ENCODE data around the gene IREB2.
"Not testable (repeated sequence)": the region's sequence is repeated elsewhere in the genome, so short reads cannot be mapped to it uniquely, and the experiment has no call there.

The IREB2 gene

GRCh38 chr15:78434711-78435110 is 3.3 kb upstream of the IREB2 start:
- DNase-seq (ENCODE audit: low read depth): not testable (repeated sequence)

- DNase-seq (ENCODE audit: low read depth): no peak
Measured at GRCh38 chr15:78437107-78437761, 782 bp upstream of the IREB2 start.

DNA sequence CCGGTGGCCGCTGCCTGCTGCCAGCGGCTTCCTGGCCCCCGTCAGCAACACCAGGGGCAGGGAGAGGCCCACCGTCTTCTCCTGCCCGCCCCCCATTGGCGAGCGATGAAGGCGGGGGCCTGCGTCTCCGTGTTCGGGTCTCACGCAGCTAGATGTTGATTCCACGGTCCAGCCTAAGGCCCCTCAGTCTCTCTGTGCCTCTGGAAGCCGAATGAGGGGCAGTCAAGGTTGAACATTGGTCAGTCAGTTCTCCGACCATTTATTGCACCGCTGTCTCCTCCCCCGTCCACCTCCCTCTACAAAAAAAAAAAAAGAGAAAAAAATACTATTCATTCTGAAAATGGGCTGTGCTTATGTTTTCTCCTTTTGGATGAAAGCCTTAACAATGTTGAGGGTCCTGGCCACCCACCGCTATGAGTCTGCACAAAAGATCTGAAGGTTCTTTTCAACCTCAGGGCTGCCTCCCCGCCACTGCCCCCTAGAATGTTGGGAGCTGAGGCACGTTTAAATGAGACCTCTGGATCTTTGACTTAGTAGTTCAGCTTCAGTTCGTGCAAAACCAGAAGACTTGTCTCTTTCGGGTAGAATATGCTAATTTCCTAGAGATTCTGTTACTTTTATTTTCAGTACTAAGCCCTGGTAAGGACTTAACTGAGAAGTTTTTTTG is 736 bp downstream of the IREB2 start:
- peak; percentile 4 for DNase-seq (ENCODE audit: low read depth)

DNA sequence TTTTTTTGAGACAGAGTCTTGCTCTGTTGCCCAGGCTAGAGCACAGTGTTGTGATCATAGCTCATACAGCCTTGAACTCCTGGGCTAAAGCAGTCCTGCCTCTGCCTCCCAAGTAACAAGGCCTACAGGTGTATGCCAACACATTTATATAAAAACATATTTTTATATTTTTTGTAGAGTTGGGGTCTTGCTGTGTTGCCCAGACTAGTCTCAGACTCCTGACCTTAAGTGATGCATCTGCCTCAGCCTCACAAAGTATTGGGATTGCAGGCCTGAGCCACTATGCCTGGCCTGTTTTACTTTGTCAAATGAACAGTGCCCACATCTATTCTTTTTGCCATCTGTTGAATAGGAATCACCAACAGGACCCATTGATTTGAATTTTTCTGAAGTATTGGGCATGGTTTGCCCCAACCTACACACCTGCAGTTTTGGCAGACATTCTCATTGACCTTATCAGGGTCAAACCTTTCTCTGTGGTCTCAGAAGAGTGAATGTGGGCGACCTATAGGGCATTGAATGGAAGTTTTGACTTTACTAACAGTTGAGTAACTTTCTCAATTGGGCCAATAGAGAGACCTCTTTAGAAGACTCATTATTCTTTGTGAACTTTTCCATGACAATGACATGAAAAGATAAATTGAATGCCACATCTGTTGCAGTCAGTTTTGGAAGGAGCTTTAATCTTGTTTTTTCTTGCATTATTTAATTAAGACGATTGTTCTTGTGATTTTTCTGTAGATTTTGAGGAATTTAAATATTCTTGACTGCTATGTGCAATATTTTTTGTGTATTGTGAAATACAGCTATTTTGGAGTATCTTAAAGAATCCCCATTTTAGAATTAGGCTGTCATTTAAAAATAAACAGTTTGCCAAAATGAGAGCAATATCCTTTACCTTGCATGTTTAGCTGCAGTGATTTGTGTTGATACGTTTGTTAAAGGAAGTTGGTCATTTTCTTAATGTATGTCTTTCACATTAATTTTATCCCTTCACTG is 2.7 kb downstream of the IREB2 start:
- DNase-seq (ENCODE audit: low read depth): no peak

DNA sequence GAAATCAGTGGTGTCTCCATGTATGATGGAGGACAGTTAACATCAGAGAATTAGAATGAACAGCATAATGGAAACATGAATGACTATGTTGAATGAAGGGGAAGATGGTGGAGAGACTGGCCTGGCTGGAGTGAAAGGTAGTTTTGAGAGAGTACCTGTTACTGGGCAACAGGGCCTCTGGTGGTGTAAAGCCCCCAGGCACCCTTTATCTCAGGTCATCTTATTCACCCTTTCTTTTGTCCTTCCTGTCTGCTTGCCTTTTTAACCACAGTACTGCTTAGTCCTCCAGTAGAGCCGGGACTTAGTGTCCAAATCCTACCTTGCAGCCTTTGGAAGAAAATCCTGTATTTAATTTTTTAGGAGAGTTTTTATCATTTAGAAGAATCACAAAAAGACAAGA is 6.2 kb downstream of the IREB2 start:
- no peak for DNase-seq (ENCODE audit: low read depth)

GRCh38 chr15:78445875-78446274 is 7.9 kb downstream of the IREB2 start:
- DNase-seq (ENCODE audit: low read depth): no peak

DNA sequence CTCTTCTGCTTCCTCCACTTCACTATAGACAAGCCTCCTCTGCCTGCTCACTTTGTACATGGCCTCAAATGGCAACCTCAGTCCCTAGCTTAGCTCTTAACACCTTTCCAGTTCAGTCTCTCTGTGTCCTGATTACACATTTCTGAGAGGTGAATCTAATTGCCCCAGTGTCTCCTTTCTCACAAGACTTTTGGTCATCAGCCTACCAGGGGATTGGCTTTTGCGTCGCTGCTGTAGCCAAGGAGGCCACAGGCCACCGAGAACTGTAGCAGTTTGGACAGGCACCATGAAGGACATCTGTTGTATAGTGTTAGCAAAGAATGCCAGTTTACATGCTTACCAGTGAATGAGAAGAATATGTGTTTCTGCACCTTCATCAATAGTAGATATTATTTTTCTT is 8.5 kb downstream of the IREB2 start:
- no peak for DNase-seq (ENCODE audit: low read depth)

GRCh38 chr15:78448441-78449219 is 10.6 kb downstream of the IREB2 start:
- DNase-seq (ENCODE audit: low read depth): no peak

DNA sequence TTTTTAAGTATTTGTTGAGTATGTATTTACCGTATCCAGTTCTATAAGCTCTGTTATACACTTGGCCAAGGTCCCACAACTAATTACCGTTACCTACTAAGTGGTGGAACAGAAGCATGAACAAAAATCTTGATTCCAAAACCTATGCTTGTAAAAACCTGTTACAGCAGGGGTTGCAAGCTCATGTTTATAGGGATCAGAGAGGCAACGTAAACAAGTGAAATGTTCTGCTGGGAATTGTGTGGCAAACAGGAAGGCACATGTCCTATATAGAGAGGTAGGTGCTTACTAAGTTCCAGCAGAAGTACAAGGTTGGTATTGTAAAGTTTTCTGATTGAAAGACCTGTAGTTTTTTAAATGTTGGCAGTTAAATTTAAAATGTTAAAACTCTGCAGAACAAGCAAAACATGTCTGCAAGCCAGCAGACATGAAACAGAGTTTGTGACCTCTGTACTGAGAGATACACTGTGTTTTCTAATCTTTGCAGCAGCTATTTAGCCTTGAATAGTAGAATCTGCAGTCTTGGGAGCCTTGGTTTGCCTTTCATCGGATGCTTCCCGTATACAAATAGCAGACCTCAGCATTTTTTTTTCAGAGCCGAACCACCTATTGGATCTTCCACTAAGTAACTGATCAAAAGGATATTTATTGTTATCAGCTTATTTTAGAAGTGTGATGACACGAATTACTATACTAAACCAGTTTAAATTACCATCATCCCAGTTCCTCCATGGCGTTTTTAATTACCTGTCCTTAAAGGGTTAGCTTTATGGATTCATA is 11.4 kb downstream of the IREB2 start:
- DNase-seq (ENCODE audit: low read depth): no peak

GRCh38 chr15:78450285-78450858 is 12.4 kb downstream of the IREB2 start:
- no peak for DNase-seq (ENCODE audit: low read depth)

DNA sequence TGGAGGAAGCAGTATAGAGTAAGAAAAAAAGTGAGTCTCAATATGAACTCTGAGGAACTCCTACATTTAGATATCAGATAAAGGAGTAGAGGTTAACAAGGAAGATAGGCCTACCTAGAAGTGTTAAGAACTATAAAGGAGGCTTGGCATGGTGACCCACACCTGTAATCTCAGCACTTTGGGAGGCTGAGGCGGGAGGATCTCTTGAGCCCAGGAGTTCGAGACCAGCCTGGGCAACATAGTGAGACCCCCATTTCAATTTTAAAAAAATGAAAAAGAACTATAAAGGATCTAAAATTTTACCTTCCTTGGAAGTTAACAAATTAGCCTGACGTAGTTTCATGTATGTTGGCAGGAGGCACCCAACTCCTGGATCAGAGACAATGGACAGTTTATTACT is 14.5 kb downstream of the IREB2 start:
- no peak for DNase-seq (ENCODE audit: low read depth)

DNA sequence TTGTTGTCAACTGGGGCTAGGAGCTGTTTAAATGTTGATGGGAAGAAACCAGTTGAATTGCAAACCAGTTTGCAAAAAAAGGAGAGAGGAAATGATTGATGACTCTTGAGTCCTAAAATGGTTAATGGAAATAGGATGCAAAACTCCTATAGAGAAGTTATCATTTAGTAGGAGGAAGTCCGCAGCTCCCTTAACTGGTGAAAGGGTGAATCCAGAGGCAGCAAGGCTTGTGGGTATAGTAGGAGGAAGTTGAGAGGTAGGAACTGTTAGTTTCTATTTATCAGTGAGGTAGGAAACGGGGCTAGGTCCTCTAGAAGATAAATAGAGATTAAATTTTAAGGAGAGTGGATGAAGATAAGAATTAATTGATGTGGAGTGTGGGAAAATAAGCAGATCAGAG is 15.4 kb downstream of the IREB2 start:
- DNase-seq (ENCODE audit: low read depth): no peak

DNA sequence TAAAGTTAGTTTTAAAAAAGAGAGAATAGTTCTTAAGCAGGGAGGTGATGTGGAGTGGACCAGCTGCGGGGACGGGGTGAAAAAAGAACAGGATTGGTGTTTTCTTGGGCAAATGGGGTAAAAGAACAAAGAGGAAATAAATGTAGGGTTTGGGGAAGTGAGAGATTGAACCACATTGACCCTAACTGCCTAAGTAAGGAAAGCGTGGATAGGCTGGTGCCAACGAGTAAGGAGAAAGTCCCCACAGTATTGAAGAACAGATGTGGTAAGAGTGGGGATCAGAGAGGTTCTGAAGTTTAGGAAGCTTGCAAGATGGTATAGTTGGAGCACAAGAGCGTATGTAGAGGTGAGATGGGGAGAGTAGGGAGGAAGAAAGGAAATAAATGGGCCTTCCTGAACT is 17.0 kb downstream of the IREB2 start:
- DNase-seq (ENCODE audit: low read depth): no peak

DNA sequence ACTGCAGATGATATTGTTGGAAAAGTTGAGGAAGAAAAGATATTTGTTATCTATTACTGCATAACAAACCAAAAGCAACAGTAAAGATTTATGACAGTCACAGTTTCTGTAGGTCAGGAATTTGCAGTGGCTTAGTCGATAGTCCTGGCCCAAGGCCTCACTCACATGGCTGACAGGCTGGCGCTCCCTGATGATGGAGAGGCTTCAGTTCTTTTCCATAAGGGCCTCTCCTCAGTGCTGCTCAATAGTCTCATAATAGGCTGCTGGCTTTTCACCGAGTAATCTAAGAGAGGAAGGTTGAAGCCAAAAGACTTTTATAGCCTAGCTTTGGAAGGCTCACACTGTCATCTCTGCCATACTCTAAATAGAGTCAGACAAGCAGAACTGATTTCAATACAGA is 17.7 kb downstream of the IREB2 start:
- no peak for DNase-seq (ENCODE audit: low read depth)

DNA sequence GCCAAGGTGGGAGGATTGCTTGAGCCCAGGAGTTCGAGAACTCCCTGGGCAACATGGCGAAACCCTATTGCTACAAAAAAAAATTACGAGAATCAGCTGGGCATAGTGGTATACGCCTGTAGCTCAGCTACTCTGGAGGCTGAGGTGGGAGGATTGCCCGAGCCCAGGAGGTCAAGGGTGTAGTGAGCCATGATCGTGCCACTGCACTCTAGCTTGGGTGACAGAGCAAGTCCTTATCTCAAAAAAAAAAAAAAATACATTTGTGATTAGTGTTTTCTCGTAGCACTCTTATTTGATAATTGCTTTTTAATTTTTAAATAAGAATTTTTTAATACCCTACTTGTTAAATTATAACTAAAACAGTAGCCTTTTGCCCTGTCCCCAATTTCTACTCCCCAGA is 18.4 kb downstream of the IREB2 start:
- no peak for DNase-seq (ENCODE audit: low read depth)

DNA sequence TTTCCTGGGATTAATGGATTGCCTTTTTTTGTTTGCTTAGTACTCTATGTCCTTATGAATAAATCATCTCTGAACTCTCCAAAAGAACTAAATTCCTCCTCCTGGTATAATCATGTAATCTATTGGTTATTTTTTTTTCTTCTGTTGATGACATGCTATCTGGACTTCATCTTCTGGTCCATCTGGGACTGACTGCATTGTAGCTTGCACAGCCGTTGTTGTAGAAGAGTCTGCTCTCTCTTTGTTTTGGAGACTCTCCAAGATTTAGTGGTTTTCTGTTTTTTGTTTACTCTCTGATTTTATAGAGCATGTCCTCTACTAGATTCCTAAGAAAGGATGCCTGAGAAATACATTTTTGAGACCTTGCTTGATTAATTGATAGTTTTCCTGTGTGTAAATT is 19.1 kb downstream of the IREB2 start:
- DNase-seq (ENCODE audit: low read depth): no peak

DNA sequence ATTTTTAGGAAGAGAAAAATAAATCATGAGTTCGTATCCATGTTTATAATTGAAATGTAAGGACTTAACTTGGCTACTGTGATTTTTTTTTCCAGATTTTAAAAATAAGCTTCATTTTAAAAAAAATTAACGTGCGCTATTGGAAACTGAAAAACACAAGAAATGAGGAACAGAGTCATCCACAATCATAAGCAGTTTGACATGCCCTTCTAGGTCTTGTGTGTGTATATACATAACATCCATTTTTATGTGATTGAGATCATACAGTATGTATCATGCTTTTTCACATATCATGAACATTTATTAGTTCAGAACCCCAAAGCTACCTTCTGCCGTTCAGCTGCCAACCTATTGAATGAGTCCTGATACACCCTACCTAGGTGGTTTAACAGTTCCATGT is 22.7 kb downstream of the IREB2 start:
- no peak for DNase-seq (ENCODE audit: low read depth)

- peak; percentile 8 for DNase-seq (ENCODE audit: low read depth)
Measured at GRCh38 chr15:78461171-78461888, 23.3 kb downstream of the IREB2 start.

- DNase-seq (ENCODE audit: low read depth): no peak
Measured at GRCh38 chr15:78469031-78469430, 31.0 kb downstream of the IREB2 start.

- DNase-seq (ENCODE audit: low read depth): no peak
Measured at GRCh38 chr15:78477295-78477694, 39.3 kb downstream of the IREB2 start.
